B cell (primary cell): Measurements from ENCODE around the gene GADL1. TPM values are rescaled to one million over a fixed set of nuclear protein-coding genes. Genes with fewer than 3 reads are reported as not detected.

ENCODE experiments used
- ATAC-seq: fragments of 200-7000 bp; cut with Tn5 transposase; one replicate; pipeline ENCODE4 v1.10.0; 2021; ENCODE audit warnings: low read depth, mild to moderate bottlenecking, moderate number of reproducible peaks, moderate library complexity
- CTCF ChIA-PET: fragments of 350-600 bp; sonication (Branson Sonifier 250); formaldehyde crosslinking; loops from one replicate; lab custom pipeline; 2021; ENCODE audit warnings: antibody characterized with exemption, inconsistent platforms; lab: Charles Lee
- POLR2A ChIA-PET: fragments of 350-600 bp; sonication (Branson Sonifier 250); formaldehyde crosslinking; loops from one replicate; lab custom pipeline; 2021; ENCODE audit warnings: antibody characterized with exemption; lab: Charles Lee
- DNase-seq: peaks from one replicate; pipeline ENCODE4 v3.0.0; 2013
- H2AFZ ChIP-seq: 2 replicates; pipeline ENCODE4 v1.6.1; 2012; ENCODE audit warnings: mild to moderate bottlenecking, low read depth, low read length; ENCODE audit not compliant: insufficient read depth, poor library complexity, severe bottlenecking
- H3K27ac ChIP-seq, 2 donors: 1 replicate in 1 of 2; 2 replicates in 1 of 2; pipeline ENCODE4 v1.5.1; 2012 to 2013; ENCODE audit warnings: low read length in 2 of 2, mild to moderate bottlenecking in 2 of 2, moderate library complexity in 1 of 2
- H3K27me3 ChIP-seq, 4 experiments: fragments of 200-600 bp in 1 of 4; sonication (generic) in 1 of 4; replicated peaks in 1 of 4; 1 replicate in 2 of 4; 2 replicates in 2 of 4; pipeline versions ENCODE4 v1.6.1 to v1.7.0; 2013 to 2016; ENCODE audit warnings: low read length in 3 of 4, mild to moderate bottlenecking in 2 of 4, mixed read lengths in 1 of 4, moderate library complexity in 1 of 4; ENCODE audit not compliant: insufficient read depth in 4 of 4, control insufficient read depth in 3 of 4; ENCODE audit errors: control extremely low read depth in 1 of 4
- H3K36me3 ChIP-seq, 2 experiments: replicated peaks in 1 of 2; 1 replicate in 1 of 2; 2 replicates in 1 of 2; pipeline versions ENCODE4 v1.6.1 to v1.7.1; 2013; ENCODE audit warnings: low read length in 1 of 2; ENCODE audit not compliant: insufficient read depth in 2 of 2, control insufficient read depth in 1 of 2; ENCODE audit errors: control extremely low read depth in 1 of 2, extremely low read depth in 1 of 2
- H3K4me1 ChIP-seq, 2 donors: fragments of 200-600 bp in 1 of 2; sonication (generic) in 1 of 2; 1 replicate in 1 of 2; 2 replicates in 1 of 2; pipeline versions ENCODE4 v1.5.1 to v1.6.1; 2013 to 2017; ENCODE audit warnings: low read length in 2 of 2; ENCODE audit not compliant: control insufficient read depth in 2 of 2, insufficient read depth in 2 of 2
- H3K4me2 ChIP-seq: replicated peaks from 2 replicates; pipeline ENCODE3; 2012; ENCODE audit warnings: mild to moderate bottlenecking, low read depth, low read length; ENCODE audit not compliant: poor library complexity, severe bottlenecking
- H3K4me3 ChIP-seq, 5 experiments: fragments of 200-600 bp in 1 of 5; sonication (generic) in 1 of 5; 1 replicate in 3 of 5; 2 replicates in 2 of 5; pipeline versions ENCODE4 v1.5.1 to v1.7.0; 2011 to 2016; ENCODE audit warnings: low read length in 4 of 5, mild to moderate bottlenecking in 4 of 5, low read depth in 2 of 5, control low read depth in 1 of 5, moderate library complexity in 1 of 5; ENCODE audit not compliant: insufficient read depth in 1 of 5; ENCODE audit errors: control extremely low read depth in 1 of 5, extremely low read depth in 1 of 5
- H3K79me2 ChIP-seq: fragments of 200-600 bp; sonication (generic); one replicate; pipeline ENCODE4 v1.6.0; 2016; ENCODE audit warnings: low read length; ENCODE audit not compliant: control insufficient read depth, insufficient read depth
- H3K9ac ChIP-seq: fragments of 200-600 bp; sonication (generic); 2 replicates; pipeline ENCODE4 v1.6.1; 2017; ENCODE audit warnings: mild to moderate bottlenecking, low read length, moderate library complexity
- H3K9me3 ChIP-seq, 3 donors: one replicate each; pipeline versions ENCODE4 v1.6.1 to v1.7.1; 2013; ENCODE audit warnings: low read length in 2 of 3; ENCODE audit not compliant: control insufficient read depth in 2 of 3, insufficient read depth in 1 of 3; ENCODE audit errors: control extremely low read depth in 1 of 3
- H4K20me1 ChIP-seq: 2 replicates; pipeline ENCODE4 v1.6.0; 2012; ENCODE audit warnings: mild to moderate bottlenecking, low read length; ENCODE audit not compliant: insufficient read depth, control insufficient read depth, poor library complexity, severe bottlenecking
- H3K27ac Mint-ChIP-seq: one replicate; pipeline ENCODE4 v1.8.0; 2021; ENCODE audit warnings: mixed read lengths
- H3K27me3 Mint-ChIP-seq: one replicate; pipeline ENCODE4 v1.8.0; 2021; ENCODE audit warnings: mixed read lengths
- H3K4me1 Mint-ChIP-seq: one replicate; pipeline ENCODE4 v1.8.0; 2021; ENCODE audit warnings: mixed read lengths
- H3K4me3 Mint-ChIP-seq: one replicate; pipeline ENCODE4 v1.8.0; 2021; ENCODE audit warnings: mixed read lengths
- H3K9me3 Mint-ChIP-seq: one replicate; pipeline ENCODE4 v1.8.0; 2022; ENCODE audit warnings: mixed read lengths; ENCODE audit not compliant: insufficient read depth
- EZH2 ChIP-seq: IDR thresholded peaks from 2 replicates; pipeline ENCODE4 v1.6.1; 2012; ENCODE audit warnings: borderline replicate concordance, low read depth, mild to moderate bottlenecking, moderate library complexity, low read length; ENCODE audit not compliant: insufficient read depth, poor library complexity, severe bottlenecking
- WGBS: methylation state at CpG from one replicate; pipeline ENCODE4 v1.1.5; 2013; ENCODE audit warnings: missing lambda C conversion rate; ENCODE audit not compliant: insufficient coverage; 5-methylcytosine and 5-hydroxymethylcytosine counted together
- intact Hi-C: fragments of 100-400 bp; cut with micrococcal nuclease; formaldehyde crosslinking; loops from one replicate; pipeline ENCODE4 v1.10.0; 2022
- polyA plus RNA-seq: library from polyadenylated mRNA; depleted of rRNA; stranded (reverse); fragments of >200 nt; gene quantifications from 2 replicates; pipeline ENCODE4 v1.2.3, GENCODE V29; 2012
- total RNA-seq, 2 donors: library from RNA; stranded (reverse); fragments of 120-200 nt in 1 of 2; gene quantifications; 1 replicate in 1 of 2; 2 replicates in 1 of 2; pipeline versions ENCODE4 v1.2.3 to v1.2.4, GENCODE V29; 2013 to 2022
- TF ChIP-seq, protein P1 (sequence below): fragments of 200-600 bp; IDR thresholded peaks from one replicate; pipeline ENCODE4 v1.8.0; 2022; ENCODE audit warnings: antibody characterized with exemption, mild to moderate bottlenecking

Gene GADL1
- total and polyA plus RNA-seq, 2 donors (not counting 1 experiment from before 2014, with no cell fraction given) = not detected

DNA sequence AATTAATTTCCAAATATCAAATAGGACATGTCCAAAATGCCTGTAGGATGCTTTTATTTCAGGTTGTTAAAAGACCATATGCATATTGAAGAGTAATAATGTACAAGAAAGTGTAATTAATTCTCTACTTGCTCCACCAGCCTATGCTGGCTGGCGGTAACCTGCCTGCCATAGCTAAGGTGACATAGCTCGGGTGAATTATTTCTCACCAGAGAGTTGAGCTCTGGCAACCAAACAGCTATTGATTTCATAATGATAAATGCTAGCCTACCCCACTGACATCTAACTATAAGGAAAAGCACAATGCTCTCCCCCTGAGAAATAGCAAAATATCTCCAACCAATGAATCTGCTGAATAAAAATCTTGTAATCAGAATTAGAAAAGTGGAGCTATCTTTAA lies 48.9 kb downstream of the GADL1 start:
- CTCF ChIA-PET = no interaction called here
- no peaks in the 10 kb centered on the region for H3K79me2 ChIP-seq
- H2AFZ ChIP-seq = no peak overlapping the region
- no peak overlapping the region for H3K27ac ChIP-seq
- no peaks in the 10 kb centered on the region for H3K9me3 Mint-ChIP-seq
- POLR2A ChIA-PET = no interaction called here
- no peak overlapping the region for H3K4me2 ChIP-seq
- no peak overlapping the region for H3K27ac Mint-ChIP-seq
- H3K4me1 Mint-ChIP-seq = no peaks in the 10 kb centered on the region
- peaks cover 11% of the 10 kb centered on the region for H3K27me3 Mint-ChIP-seq
- H3K4me1 ChIP-seq = no peaks in the 10 kb centered on the region
- intact Hi-C loops = no loop called here
- H3K9me3 ChIP-seq = no peaks in the 10 kb centered on the region
- no peaks in the 10 kb centered on the region for H3K36me3 ChIP-seq
- TF ChIP-seq EZH2 = no peak
- TF ChIP-seq, protein P1, sequence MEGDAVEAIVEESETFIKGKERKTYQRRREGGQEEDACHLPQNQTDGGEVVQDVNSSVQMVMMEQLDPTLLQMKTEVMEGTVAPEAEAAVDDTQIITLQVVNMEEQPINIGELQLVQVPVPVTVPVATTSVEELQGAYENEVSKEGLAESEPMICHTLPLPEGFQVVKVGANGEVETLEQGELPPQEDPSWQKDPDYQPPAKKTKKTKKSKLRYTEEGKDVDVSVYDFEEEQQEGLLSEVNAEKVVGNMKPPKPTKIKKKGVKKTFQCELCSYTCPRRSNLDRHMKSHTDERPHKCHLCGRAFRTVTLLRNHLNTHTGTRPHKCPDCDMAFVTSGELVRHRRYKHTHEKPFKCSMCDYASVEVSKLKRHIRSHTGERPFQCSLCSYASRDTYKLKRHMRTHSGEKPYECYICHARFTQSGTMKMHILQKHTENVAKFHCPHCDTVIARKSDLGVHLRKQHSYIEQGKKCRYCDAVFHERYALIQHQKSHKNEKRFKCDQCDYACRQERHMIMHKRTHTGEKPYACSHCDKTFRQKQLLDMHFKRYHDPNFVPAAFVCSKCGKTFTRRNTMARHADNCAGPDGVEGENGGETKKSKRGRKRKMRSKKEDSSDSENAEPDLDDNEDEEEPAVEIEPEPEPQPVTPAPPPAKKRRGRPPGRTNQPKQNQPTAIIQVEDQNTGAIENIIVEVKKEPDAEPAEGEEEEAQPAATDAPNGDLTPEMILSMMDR = no peak
- no peak overlapping the region for H3K9ac ChIP-seq
- no peak for ATAC-seq
- 100% methylated on average over 1 of the region's 2 CpGs for WGBS
- H3K4me3 Mint-ChIP-seq = no peak overlapping the region
- no peak overlapping the region for H3K4me3 ChIP-seq
- no peak for DNase-seq
- no peaks in the 10 kb centered on the region for H4K20me1 ChIP-seq
- H3K27me3 ChIP-seq = no peaks in the 10 kb centered on the region

DNA sequence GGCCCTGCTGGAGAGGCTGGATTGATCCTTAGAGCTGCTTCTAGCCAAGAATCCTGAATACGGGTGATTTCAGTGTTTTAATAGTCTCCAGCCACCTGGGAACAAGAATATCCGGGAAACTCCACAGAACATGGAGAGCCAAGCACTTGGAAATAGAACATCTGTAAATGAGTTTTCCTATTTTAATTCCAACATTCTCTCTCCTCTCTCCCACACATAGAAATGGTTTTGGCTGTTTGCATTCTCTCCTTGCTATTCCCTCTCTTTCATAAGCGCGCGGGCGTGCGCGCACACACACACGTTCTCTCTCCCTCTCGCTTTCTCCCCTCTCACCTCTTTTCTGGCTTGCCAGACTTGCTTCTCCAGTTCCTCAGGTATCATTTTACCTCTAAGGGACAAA lies 50.6 kb downstream of the GADL1 start:
- Histone ChIP-seq H3K4me3 (no peak overlapping the region), H3K36me3 (no peaks in the 10 kb centered on the region), H3K9me3 (no peaks in the 10 kb centered on the region), H3K4me2 (no peak overlapping the region), H2AFZ (no peak overlapping the region), H3K79me2 (no peaks in the 10 kb centered on the region), H4K20me1 (no peaks in the 10 kb centered on the region), H3K9ac (no peak overlapping the region), H3K27ac (no peak overlapping the region), H3K27me3 (no peaks in the 10 kb centered on the region), H3K4me1 (no peaks in the 10 kb centered on the region)
- no peaks in the 10 kb centered on the region for H3K9me3 Mint-ChIP-seq
- H3K27me3 Mint-ChIP-seq = peaks cover 16% of the 10 kb centered on the region
- TF ChIP-seq, protein P1 = no peak
- TF ChIP-seq EZH2 = no peak
- DNase-seq (no peak), ATAC-seq (no peak)
- no peak overlapping the region for H3K4me3 Mint-ChIP-seq
- no peaks in the 10 kb centered on the region for H3K4me1 Mint-ChIP-seq
- 97% methylated on average over 7 of the region's 10 CpGs for WGBS
- POLR2A ChIA-PET = no interaction called here
- intact Hi-C loops = no loop called here
- CTCF ChIA-PET = no interaction called here
- H3K27ac Mint-ChIP-seq = no peak overlapping the region
